ENCODE measurements around the gene BCL2A1.

BCL2A1 gene

GRCh38 chr15:79952329-79952728, 18.7 kb downstream of the BCL2A1 start:
- no peak for TF ChIP-seq EZH2phosphoT487 (IDR thresholded peaks at IDR 0.05; ENCODE audit: low read depth)
- TF ChIP-seq CTCF (IDR thresholded peaks at IDR 0.05; ENCODE audit: low read depth, low read length) = no peak
- Histone ChIP-seq H3K36me3 (replicated peaks; ENCODE audit: low read depth, low read length) (no peaks in the 10 kb centered on the region), H3K4me1 (ENCODE audit: low read length) (peaks cover 39% of the 10 kb centered on the region), H3K4me3 (ENCODE audit: low read length) (no peak overlapping the region), H3K9ac (ENCODE audit: low read length) (no peak overlapping the region), H4K20me1 (ENCODE audit: insufficient read depth, low read length) (no peaks in the 10 kb centered on the region), H3K27ac (ENCODE audit: low read length) (no peak overlapping the region), H3K4me2 (ENCODE audit: low read length) (no peak overlapping the region), H3K27me3 (ENCODE audit: low read depth, low read length) (no peaks in the 10 kb centered on the region), H3K9me3 (ENCODE audit: insufficient read depth, low read length) (no peaks in the 10 kb centered on the region), H3K79me2 (ENCODE audit: low read length) (no peaks in the 10 kb centered on the region), H2AFZ (ENCODE audit: low read depth, low read length) (no peak overlapping the region)

GRCh38 chr15:79950247-79950646, 20.7 kb downstream of the BCL2A1 start:
- Histone ChIP-seq H3K9ac (ENCODE audit: low read length) (no peak overlapping the region), H4K20me1 (ENCODE audit: insufficient read depth, low read length) (no peaks in the 10 kb centered on the region), H3K4me3 (ENCODE audit: low read length) (no peak overlapping the region), H3K27me3 (ENCODE audit: low read depth, low read length) (no peaks in the 10 kb centered on the region), H3K79me2 (ENCODE audit: low read length) (no peaks in the 10 kb centered on the region), H2AFZ (ENCODE audit: low read depth, low read length) (no peak overlapping the region), H3K9me3 (ENCODE audit: insufficient read depth, low read length) (no peaks in the 10 kb centered on the region), H3K27ac (ENCODE audit: low read length) (no peak overlapping the region), H3K36me3 (replicated peaks; ENCODE audit: low read depth, low read length) (no peaks in the 10 kb centered on the region), H3K4me1 (ENCODE audit: low read length) (peaks cover 23% of the 10 kb centered on the region), H3K4me2 (ENCODE audit: low read length) (no peak overlapping the region)
- TF ChIP-seq CTCF (IDR thresholded peaks at IDR 0.05; ENCODE audit: low read depth, low read length) = no peak
- no peak for TF ChIP-seq EZH2phosphoT487 (IDR thresholded peaks at IDR 0.05; ENCODE audit: low read depth)

- Histone ChIP-seq H3K9ac (ENCODE audit: low read length) (peak overlapping the region; percentile 28; the same call in 1 of the 2 replicates), H3K9me3 (ENCODE audit: insufficient read depth, low read length) (no peaks in the 10 kb centered on the region), H3K4me3 (ENCODE audit: low read length) (peak overlapping the region; percentile 55), H3K27me3 (ENCODE audit: low read depth, low read length) (no peaks in the 10 kb centered on the region), H3K4me2 (ENCODE audit: low read length) (peak overlapping the region; percentile 81), H3K36me3 (replicated peaks; ENCODE audit: low read depth, low read length) (no peaks in the 10 kb centered on the region), H3K4me1 (ENCODE audit: low read length) (peaks cover 22% of the 10 kb centered on the region), H2AFZ (ENCODE audit: low read depth, low read length) (peak overlapping the region; percentile 91), H3K79me2 (ENCODE audit: low read length) (no peaks in the 10 kb centered on the region), H4K20me1 (ENCODE audit: insufficient read depth, low read length) (no peaks in the 10 kb centered on the region), H3K27ac (ENCODE audit: low read length) (peak overlapping the region; percentile 53)
- TF ChIP-seq CTCF (IDR thresholded peaks at IDR 0.05; ENCODE audit: low read depth, low read length) (no peak), EZH2phosphoT487 (IDR thresholded peaks at IDR 0.05; ENCODE audit: low read depth) (no peak)
These were observed 22.2 kb downstream of the BCL2A1 start for GRCh38 chr15:79948761-79949160.

- TF ChIP-seq CTCF (IDR thresholded peaks at IDR 0.05; ENCODE audit: low read depth, low read length) = no peak
- TF ChIP-seq EZH2phosphoT487 (IDR thresholded peaks at IDR 0.05; ENCODE audit: low read depth) = no peak
- peak overlapping the region; percentile 53 for H3K27ac ChIP-seq (ENCODE audit: low read length)
- peak overlapping the region; percentile 91 for H2AFZ ChIP-seq (ENCODE audit: low read depth, low read length)
- H3K9me3 ChIP-seq (ENCODE audit: insufficient read depth, low read length) = no peaks in the 10 kb centered on the region
- H3K4me1 ChIP-seq (ENCODE audit: low read length) = peaks cover 26% of the 10 kb centered on the region
- H3K4me3 ChIP-seq (ENCODE audit: low read length) = peak overlapping the region; percentile 55
- no peaks in the 10 kb centered on the region for H3K79me2 ChIP-seq (ENCODE audit: low read length)
- peak overlapping the region; percentile 81 for H3K4me2 ChIP-seq (ENCODE audit: low read length)
- no peaks in the 10 kb centered on the region for H3K27me3 ChIP-seq (ENCODE audit: low read depth, low read length)
- H4K20me1 ChIP-seq (ENCODE audit: insufficient read depth, low read length) = no peaks in the 10 kb centered on the region
- H3K9ac ChIP-seq (ENCODE audit: low read length) = peak overlapping the region; percentile 28; the same call in 1 of the 2 replicates
- no peaks in the 10 kb centered on the region for H3K36me3 ChIP-seq (replicated peaks; ENCODE audit: low read depth, low read length)
These were observed 22.8 kb downstream of the BCL2A1 start for GRCh38 chr15:79948095-79948695.
